ENCODE data around the gene HTT. TPM values are rescaled to one million over a fixed set of nuclear protein-coding genes. Genes with fewer than 3 reads are reported as not detected.

Gene HTT
- total RNA-seq, 1 experiment from 2014 or later: 64.4 TPM

- Histone ChIP-seq H3K79me1 (ENCODE audit: insufficient read depth, low read depth, low read length, poor library complexity, severe bottlenecking) (no peaks in the 10 kb centered on the region), H3K23me2 (ENCODE audit: insufficient read length, low read depth, low read length, poor library complexity, severe bottlenecking) (no peaks in the 10 kb centered on the region), H3K18ac (ENCODE audit: insufficient read length, low read depth, low read length) (no peak overlapping the region), H4K5ac (ENCODE audit: insufficient read length, low read depth, low read length) (no peak overlapping the region), H3K27ac (ENCODE audit: insufficient read length, low read depth, low read length) (no peak overlapping the region), H3T11ph (ENCODE audit: low read length) (no peak overlapping the region), H3K14ac (ENCODE audit: insufficient read depth, low read length) (no peak overlapping the region), H2AK5ac (ENCODE audit: insufficient read length, low read length) (no peak overlapping the region), H3K9ac (ENCODE audit: extremely low read depth, insufficient read length, low read length) (no peak overlapping the region), H3K9me3 (ENCODE audit: control insufficient read depth, low read depth, low read length) (no peaks in the 10 kb centered on the region), H3K4me1 (ENCODE audit: insufficient read depth, low read length) (no peaks in the 10 kb centered on the region), H2BK5ac (ENCODE audit: insufficient read length, low read length) (no peak overlapping the region), H3K79me2 (ENCODE audit: insufficient read depth, low read length) (no peaks in the 10 kb centered on the region), H2BK120ac (ENCODE audit: low read depth, low read length, poor library complexity, severe bottlenecking) (no peak overlapping the region), H4K91ac (ENCODE audit: insufficient read length, low read depth, low read length) (no peak overlapping the region), H4K20me1 (ENCODE audit: control insufficient read depth, insufficient read depth, insufficient read length) (no peaks in the 10 kb centered on the region), H3K4ac (ENCODE audit: low read depth, low read length) (no peak overlapping the region), H3K27me3 (ENCODE audit: insufficient read depth, low read length) (no peaks in the 10 kb centered on the region; the same call in 1 of the 2 replicates), H3K56ac (ENCODE audit: insufficient read length, low read depth, low read length) (no peak overlapping the region), H2AFZ (ENCODE audit: low read length) (no peak overlapping the region), H2BK12ac (ENCODE audit: insufficient read length, low read depth, low read length) (no peak overlapping the region), H4K8ac (replicated peaks; ENCODE audit: insufficient read length, low read depth, low read length) (no peak overlapping the region), H2BK20ac (ENCODE audit: low read depth, low read length, poor library complexity, severe bottlenecking) (no peak overlapping the region), H2BK15ac (ENCODE audit: low read depth, low read length) (no peak overlapping the region), H3K4me2 (ENCODE audit: insufficient read depth, insufficient read length, low read length) (no peak overlapping the region), H3K23ac (ENCODE audit: insufficient read length, low read depth, low read length) (no peak overlapping the region)
- Mint-ChIP-seq H3K27ac (no peak overlapping the region; a peak in 3 of 7 replicates), H3K9me3 (no peaks in the 10 kb centered on the region; a peak in 1 of 5 replicates), H3K36me3 (ENCODE audit: insufficient read depth in 1 of 3, low read depth in 3 of 3) (peaks cover 28 to 41% (median 31%) of the 10 kb centered on the region in 3 experiments; a peak in 6 of 7 replicates), H3K27me3 (ENCODE audit: low read depth) (peaks cover 28% of the 10 kb centered on the region), H3K4me3 (no peak overlapping the region), H3K4me1 (peaks cover 11 to 45% of the 10 kb centered on the region in 2 experiments)
- no CpG with 5 or more reads among the region's 23 CpGs for WGBS (ENCODE audit: extremely low coverage, insufficient read length, low lambda C conversion rate)
- TF ChIP-seq, protein P1, sequence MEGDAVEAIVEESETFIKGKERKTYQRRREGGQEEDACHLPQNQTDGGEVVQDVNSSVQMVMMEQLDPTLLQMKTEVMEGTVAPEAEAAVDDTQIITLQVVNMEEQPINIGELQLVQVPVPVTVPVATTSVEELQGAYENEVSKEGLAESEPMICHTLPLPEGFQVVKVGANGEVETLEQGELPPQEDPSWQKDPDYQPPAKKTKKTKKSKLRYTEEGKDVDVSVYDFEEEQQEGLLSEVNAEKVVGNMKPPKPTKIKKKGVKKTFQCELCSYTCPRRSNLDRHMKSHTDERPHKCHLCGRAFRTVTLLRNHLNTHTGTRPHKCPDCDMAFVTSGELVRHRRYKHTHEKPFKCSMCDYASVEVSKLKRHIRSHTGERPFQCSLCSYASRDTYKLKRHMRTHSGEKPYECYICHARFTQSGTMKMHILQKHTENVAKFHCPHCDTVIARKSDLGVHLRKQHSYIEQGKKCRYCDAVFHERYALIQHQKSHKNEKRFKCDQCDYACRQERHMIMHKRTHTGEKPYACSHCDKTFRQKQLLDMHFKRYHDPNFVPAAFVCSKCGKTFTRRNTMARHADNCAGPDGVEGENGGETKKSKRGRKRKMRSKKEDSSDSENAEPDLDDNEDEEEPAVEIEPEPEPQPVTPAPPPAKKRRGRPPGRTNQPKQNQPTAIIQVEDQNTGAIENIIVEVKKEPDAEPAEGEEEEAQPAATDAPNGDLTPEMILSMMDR (conservative IDR thresholded peaks at IDR 0.05): no peak
- no peak for DNase-seq
Measured at GRCh38 chr4:3243136-3243780, 168.8 kb downstream of the HTT start.
